HG03469 (cell line): ENCODE measurements around the gene RGS3.
"Not testable (repeated sequence)": the region's sequence is repeated elsewhere in the genome, so short reads cannot be mapped to it uniquely, and the experiment has no call there.

Source experiments
- ATAC-seq: cut with Tn5 transposase; IDR thresholded peaks from one replicate; pipeline ENCODE4 v1.9.1; 2021; ENCODE audit warnings: mild to moderate bottlenecking, moderate library complexity, moderate number of reproducible peaks; ENCODE audit not compliant: unreplicated experiment

Gene RGS3

DNA sequence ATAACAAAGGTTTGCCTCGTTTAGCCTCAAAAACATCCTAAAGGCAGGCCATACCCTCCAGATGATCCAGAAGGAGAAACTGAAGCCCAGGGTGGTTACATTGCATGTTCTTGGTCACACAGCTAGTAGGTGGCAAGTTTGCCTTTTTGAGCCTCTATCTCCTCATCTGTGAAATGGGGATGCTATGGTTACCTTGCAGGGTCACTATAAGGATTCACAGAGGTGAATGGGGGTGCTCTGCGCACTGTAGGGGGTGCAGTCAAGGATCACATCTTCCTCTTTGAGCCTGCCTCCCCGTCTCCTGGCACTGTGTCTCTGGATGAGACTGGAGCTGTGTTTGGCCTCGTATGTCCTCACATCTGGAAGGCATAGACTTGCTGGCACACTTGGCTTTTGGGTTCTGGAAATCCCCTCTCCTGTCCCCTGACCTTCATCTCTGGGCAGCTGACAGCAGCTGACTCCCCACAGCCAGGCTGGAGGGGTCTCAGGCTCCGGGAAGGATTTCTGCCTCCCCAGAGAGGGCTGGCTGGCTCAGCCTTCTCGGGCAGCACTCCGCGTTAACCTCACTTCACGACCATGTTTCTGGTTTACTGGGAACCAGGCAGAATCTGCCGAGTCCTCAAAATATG lies 167.7 kb downstream of the RGS3 start:
- ATAC-seq: no peak

DNA sequence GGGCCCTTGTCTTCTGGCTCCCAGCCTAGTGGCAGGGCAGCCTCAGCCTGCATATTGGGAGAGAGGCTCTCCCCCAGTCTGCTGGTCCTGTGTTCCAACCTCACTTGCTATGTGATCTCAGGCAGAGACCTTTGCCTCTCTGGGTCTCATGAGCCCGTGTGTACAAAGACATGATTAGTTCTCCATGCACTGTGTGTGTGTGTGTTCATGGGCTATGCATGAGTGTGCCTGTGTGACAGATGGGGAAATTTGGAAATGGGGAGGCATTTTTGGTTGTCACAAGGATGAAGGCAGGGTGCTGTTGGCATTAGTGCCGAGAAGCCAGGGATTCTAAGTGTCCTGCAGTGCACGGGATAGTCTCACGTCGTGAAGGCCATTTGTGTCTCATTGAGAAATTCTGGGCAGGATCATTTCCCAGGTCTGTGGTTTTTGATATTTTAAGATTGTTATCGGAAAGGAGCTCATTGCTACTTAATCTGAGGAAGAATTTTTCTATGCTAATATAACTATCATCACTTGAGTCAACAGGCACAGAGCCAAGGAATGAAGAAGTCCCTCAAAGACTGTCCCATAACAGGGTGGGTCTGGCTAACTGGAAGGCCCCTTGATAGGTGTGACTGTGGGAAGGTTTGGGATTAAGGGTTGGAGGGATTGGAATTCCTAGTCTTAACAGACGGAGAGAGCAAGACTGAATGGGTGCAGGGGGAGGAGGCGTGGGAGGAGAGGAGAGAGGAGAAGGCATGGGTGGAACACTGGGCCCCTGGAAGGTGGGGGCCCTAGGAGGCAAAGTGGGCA lies 168.5 kb downstream of the RGS3 start:
- ATAC-seq: no peak

DNA sequence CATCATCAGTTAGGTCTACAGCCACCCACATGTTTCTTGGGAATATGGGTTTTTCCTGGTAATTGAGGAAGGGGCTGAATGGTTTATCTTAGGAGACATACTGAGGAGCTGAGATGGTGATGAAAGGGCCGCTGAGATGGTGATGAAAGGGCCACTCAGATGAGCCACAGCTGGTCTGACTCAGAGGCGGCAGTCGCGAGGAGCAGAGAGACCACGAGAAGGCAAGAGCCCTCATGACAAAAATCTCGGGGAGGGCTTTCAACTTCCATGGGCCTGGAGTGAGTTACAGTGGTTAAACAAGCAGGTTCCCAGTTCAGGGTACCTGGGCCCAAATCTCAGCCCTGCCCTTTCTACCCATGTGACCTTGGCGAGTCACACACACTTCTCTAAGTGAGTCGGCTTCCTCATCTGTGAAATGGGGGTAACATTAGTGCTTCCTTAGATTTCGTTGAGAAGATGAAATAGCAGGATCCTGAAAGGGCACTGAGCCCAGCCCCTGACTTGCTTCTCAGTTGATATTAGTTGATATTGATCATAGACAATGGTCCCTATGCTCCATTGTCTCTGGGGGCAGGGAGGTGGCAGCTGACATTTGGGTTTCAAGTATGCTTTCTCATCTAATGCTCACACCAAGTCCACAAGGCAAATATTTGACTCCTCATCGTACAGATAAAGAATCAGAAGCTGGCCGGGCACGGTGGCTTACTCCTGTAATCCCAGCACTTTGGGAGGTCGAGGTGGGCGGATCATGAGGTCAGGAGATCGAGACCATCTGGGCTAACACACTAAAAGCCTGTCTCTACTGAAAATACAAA lies 169.5 kb downstream of the RGS3 start:
- no peak for ATAC-seq

DNA sequence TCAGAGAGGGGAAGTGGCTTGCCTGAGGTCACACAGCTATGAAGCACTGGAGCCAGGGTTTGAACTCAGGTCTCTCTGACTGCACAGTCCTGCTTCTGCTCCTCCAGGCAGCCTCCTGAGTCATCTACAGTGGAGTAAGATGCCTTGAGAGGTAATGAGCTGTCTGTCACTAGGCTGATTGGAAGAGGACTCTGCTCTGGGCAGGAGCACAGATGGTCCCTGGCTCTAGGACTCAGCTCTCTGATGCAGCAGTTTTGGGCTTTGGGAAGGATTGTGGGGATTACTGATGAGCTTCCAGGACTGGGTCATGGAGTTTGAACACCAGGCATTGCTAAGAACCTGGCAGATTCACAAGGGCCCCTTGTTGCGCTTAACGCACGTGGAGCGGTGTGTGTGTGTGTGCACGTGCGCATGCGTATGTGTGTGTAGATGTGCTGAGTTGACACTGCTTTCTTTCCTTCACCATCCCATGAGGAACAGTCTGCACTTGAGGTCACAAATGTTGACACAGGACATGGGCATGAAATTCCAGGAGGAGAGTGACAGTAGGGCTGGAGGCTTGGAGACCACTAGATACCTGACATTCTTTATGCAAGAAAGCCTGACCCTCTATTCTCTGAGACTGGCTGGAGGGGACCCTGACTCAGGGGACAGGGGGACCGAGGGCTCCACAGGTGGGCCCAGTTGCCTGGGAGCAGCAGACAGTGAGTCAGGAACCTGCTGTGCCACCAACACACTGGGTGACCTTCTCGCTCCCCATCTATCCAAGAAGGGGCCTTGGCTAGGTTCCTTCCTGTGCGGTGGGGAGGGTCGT lies 170.5 kb downstream of the RGS3 start:
- no peak for ATAC-seq

DNA sequence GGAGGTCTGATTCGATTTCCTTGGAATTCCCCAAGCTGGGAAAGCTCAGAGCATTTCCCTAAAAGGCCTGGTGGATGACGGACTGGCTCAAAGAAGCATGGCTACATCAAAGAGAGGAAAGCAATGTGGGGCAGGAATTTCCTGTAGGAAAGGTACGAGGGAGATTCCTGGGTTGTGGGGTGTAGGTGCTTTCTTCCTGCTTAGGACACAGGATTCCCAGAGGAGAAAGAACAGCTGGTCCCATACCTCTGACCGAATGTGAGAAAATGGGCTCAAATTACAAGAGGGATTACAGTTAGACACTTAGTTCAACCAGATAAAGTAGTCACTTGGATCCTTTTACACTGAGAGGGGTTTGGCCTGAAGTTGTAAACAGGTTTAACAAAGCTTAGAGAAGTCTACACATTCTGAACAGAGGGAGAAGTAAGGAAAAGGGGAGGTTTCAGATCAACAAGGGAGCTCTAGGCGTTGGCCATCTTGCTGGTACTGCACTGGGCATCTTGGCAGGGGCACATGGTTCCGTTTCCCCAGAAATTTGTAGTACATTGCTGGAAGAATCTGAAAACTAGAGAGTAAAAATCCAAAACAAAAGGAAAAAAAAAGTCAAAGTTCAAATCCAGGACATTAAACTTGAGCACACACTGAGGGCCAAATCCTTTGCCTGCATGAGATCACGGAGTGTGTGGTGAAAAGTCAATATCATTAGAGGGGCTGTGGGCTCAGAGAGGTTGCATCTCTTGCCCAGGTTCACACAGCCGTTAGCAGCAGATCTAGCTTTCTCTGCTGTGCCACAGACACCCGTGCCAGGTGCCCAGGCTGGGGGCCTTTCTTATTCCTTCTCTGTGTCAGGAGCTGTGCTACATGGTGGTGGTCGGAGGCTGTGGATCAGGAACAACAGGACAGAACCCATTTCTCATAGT lies 171.3 kb downstream of the RGS3 start:
- ATAC-seq: no peak

DNA sequence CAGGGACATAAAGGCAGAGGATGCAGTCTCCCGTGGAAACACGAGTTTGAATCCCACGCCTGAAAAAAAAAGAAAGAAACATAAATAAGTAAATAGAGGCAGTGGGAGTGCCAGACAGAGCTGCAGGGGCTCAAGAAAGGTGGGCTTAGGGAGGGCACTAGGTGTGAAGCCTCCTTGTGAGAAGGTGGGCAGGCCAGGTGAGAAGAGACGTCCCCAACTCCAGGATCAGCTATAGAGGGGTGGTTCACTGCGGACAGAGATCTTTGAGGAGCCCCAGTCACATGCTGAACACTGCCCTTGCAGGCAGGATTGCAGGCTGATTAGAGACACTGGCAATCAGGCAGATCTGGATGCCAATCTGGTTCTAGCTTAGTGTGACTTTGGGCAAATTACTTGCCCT lies 172.1 kb downstream of the RGS3 start:
- no peak for ATAC-seq

DNA sequence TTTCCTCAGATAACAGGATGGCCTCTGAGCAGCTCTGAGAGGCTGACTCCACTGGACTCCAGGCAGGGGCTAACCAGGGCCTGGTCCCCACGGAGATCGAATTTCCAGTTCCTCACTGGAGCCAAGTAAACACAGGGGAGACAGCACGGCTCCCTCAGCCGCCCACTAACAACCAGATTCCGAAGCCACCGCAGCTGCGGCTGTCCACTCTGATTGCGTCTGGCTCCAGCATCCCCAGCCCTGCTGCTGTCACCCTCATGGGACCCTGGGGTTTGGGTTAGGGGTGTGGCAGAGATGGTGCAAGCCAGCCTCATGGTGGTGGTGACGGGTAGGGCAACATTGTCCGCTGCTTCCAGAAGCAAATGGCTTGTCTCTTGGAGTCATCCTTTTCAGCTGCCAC lies 172.6 kb downstream of the RGS3 start:
- ATAC-seq: no peak

DNA sequence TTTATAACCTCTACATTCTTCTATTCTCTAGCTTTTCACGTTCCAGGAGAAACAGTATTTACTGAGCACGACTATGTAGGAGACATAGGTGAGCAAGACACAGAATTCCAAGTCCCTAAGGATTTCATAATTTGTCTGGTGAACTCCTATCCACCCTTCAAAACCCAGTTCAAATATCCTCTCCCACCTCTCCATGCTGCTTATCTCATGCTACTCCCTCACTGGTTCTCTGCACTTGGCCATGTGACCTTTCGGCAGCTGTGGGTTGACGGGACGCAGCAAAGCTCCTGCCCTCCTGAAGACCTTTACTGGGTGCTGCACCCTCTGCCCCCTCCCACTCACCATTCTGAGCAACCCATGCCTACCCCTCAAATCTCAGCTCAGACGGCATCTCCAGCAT lies 173.2 kb downstream of the RGS3 start:
- no peak for ATAC-seq

DNA sequence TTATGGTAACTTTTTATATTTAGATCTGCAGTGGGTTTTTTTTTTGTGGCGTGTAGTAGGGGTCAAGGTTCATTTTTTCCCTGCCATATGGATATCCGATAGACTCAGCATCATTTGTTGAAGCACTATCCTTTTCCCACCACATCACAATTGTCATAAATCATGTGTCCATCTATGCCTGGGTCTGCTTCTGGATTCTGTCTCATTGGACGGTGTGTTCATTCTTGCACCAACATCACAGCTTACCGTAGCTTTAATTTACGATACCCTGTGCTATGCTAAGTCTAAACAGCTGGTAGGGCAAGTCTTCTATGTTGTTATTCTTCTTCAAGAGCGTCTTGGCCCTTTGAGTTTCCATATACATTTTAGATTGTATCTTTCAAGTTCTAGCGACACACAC lies 175.0 kb downstream of the RGS3 start:
- ATAC-seq: no peak

DNA sequence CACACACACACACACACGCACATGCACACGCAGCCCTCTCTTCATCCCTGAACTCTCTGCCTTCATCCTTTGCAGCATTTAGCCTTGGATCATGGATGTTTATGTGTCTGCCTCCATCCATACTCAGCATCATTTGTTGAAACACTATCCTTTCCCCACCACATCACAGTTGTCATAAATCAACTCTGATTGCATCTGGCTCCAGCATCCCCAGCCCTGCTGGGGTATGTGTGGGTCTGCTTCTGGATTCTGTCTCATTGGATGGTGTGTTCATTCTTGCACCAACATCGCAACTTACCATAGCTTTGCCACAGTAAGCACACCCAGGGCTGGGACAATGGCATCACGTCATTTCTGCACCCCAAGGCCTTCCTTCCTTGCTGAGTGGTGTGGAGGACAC lies 175.4 kb downstream of the RGS3 start:
- ATAC-seq: no peak

DNA sequence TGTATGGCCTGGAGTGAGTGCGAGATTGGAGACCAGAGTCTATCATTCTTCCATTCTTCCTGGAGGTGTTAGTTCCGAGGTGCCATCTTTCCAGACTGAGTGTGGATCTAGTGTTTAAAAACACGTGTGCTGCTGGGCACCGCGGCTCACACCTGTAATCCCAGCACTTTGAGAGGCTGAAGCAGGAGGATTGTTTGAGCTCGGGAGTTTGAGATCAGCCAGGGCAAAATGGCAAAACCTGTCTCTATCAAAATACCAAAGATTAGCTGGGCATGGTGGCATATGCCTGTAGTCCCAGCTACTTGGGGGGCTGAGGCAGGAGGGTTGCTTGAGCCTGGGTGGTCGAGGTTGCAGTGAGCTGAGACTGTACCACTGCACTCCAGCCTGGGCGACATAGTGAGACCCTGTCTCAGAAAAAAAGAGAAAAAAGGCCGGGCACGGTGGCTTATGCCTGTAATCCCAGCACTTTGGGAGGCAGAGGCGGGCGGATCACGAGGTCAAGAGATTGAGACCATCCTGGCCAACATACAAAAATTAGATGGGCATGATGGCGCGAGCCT lies 176.0 kb downstream of the RGS3 start:
- not testable (repeated sequence) for ATAC-seq

DNA sequence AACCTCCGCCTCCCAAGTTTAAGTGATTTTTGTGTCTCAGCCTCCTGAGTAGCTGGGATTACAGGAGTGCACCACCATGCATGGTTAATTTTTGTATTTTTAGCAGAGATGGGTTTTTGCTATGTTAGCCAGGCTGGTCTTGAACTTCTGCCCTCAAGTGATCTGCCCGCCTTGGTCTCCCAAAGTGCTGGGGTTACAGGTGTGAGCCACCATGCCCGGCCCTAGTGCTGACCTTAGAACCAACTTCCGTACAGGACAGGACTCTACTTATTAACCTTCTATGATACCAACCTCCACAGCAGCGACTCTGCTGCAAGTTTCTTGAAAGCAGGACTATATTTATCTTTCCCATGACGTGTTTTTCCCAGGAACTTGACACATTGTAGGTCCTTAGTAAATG lies 176.9 kb downstream of the RGS3 start:
- no peak for ATAC-seq

DNA sequence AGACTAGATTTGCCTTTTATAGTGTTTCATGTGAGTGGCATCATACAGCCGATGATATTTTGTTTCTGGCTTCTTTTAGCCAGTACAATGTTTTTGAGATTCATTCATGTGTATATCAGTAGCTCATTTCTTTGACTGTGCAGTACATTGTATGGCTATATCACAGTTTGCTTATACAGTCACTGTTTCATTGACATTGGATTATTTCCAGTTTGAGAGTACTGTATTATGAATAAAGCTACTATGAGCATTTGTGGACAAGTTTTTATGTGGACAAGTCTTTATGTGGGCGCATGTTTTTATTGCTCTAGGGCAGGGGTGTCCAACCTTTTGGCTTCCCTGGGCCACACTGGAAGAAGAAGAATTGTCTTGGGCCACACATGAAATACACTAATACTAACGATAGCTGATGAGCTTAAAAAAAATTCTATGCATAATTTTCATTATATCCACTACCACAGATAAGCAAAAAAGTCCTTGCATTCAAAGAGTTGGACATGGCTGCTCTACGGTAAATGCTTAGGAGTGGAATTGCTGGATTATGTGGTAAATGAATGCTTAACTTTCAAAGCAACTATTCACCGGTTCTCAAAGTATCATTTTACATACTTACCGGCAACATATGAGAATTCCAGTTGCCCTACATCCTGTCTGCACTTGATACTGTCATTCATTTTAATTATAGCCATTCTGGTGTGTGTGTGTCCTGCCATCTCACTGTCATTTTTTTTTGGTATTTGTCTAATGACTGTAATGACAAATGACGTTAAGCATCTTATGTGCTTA lies 177.8 kb downstream of the RGS3 start:
- no peak for ATAC-seq

DNA sequence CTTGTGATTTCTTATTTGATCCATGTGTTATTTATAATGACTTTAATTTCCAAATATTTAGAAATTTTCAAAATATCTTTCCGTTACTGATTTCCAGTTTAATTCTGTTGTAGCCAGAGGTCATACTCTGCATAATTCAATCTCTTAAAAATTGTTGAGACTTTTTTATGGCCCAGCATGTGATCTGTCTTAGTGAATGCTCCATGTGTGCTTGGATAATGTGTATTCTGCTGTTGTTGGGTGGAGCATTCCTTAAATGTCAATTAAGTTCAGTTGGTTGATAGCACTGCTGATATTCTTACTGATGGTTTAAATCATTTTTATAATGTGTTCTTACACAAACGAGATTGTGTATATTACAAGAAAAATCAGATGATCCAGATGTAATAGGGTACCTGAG lies 180.8 kb downstream of the RGS3 start:
- no peak for ATAC-seq

DNA sequence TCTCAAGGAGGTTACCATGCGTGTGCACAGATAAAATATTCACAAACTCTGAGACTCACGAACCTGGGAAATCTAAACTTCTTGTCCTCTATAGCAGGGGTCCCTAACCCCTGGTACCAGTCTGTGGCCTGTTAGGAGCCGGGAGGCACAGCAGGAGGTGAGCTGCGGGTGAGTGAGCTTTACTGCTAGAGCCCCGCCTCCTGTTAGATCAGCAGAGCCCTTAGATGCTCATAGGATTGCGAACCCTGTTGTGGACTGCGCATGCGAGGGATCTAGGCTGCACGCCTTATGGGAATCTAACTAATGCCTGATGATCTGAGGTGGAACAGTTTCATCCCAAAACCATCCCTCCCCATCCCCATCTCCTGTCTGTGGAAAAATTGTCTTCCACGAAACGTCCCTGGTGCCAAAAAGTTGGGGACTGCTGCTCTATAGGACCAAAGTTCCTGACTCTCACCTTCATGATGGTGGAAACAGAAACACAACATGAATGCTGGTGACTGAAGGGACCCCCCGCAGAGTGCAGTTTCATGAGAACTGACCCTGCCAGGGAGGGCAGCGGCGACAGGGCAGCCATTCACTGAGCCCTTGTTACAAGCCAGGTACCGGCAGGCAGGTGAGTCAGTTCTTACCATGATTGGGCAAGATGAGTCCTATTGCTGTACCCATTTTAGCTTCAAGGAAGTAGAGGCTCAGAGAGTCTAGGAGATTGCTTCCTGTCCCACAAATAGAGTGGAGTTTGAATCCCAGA lies 181.9 kb downstream of the RGS3 start:
- no peak for ATAC-seq

DNA sequence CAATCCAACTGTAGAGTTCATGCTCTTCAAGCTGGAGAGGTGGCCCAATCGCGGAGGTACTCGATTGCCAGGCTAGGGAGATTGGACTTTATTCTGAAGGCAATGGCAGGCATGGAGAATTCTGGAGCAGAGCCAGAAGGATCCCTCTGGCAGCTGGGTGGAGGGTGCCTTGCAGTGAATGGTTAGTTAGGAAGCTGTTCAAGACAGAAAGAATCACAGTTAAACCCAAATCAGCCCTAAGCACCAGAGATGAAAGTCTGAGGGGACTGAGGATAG lies 182.4 kb downstream of the RGS3 start:
- ATAC-seq: no peak

DNA sequence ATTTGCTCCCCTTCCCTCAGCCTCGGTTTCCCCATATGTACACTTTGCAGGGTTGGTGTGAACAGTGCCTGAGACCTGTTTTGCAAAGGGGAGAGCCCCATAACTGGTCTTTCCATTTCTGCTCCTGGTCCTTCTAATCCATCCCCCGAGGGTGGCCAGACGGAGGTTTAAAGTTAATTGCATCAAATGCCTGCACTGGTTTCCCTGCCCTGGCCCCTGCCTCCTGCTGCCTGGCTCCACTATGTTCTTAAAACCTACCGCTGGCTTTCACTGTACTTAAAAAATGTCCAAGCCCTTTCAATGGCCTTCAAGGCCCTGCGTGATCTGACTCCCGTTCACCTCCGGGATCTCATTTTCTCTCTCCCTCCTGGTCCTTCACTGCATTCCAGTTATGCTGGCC lies 183.0 kb downstream of the RGS3 start:
- no peak for ATAC-seq
